HepG2 (cell line): ENCODE measurements around the gene KLHL7. TPM values are rescaled to one million over a fixed set of nuclear protein-coding genes. Genes with fewer than 3 reads are reported as not detected.

Experiments
- ATAC-seq: fragments of 200-7000 bp; cut with Tn5 transposase; 3 replicates; pipeline ENCODE4 v1.9.1; 2020; ENCODE audit warnings: mild to moderate bottlenecking, moderate library complexity
- BruUV-seq: library from RNA; stranded (reverse); fragments of 400-500 nt; replicated peaks from 2 replicates; lab custom pipeline; 2021; lab: Mats Ljungman, UMichigan
- CTCF ChIA-PET: fragments of 300-600 bp; formaldehyde crosslinking; extraction: SDS; loops from one replicate; lab custom pipeline; 2021; ENCODE audit warnings: low total read pairs, inconsistent platforms, low intra/inter-chr PET ratio; lab: Yijun Ruan, JAX
- POLR2A ChIA-PET: fragments of 350-600 bp; sonication (Branson Sonifier 250); formaldehyde crosslinking; loops from one replicate; lab custom pipeline; 2020; ENCODE audit warnings: antibody characterized with exemption, inconsistent platforms; lab: Yijun Ruan, JAX
- DNase-seq: peaks from one replicate; pipeline ENCODE4 v3.0.0-alpha.2; 2015; ENCODE audit warnings: low spot score
- FAIRE-seq: peaks from 3 replicates; lab custom pipeline; 2011; peaks lifted over from hg19 to GRCh38; lab: Jason Lieb, UNC
- H2AFZ ChIP-seq: one replicate; pipeline ENCODE4 v1.6.1; 2011; ENCODE audit warnings: low read length, inconsistent platforms
- H3K27ac ChIP-seq: fragments of 300-600 bp; 3 replicates; pipeline ENCODE4 v1.8.0; 2011; ENCODE audit warnings: mixed run types, mild to moderate bottlenecking, mixed read lengths, low read length, inconsistent platforms; ENCODE audit not compliant: insufficient read depth; ENCODE audit errors: extremely low read length
- H3K27me3 ChIP-seq, 2 experiments: fragments of 200-600 bp in 1 of 2; 2 replicates in 1 of 2; 3 replicates in 1 of 2; pipeline versions ENCODE4 v1.6.0 to v1.8.0; 2011; ENCODE audit warnings: low read length in 2 of 2, mild to moderate bottlenecking in 2 of 2, moderate library complexity in 2 of 2, inconsistent platforms in 1 of 2; ENCODE audit not compliant: insufficient read depth in 2 of 2, control insufficient read depth in 1 of 2
- H3K36me3 ChIP-seq, 2 experiments: fragments of 200-600 bp in 1 of 2; replicated peaks in 1 of 2; 2 replicates in 1 of 2; 3 replicates in 1 of 2; pipeline versions ENCODE4 v1.5.1 to v1.8.0; 2011; ENCODE audit warnings: low read length in 2 of 2, inconsistent platforms in 1 of 2; ENCODE audit not compliant: insufficient read depth in 2 of 2, control insufficient read depth in 1 of 2
- H3K4me1 ChIP-seq: 2 replicates; pipeline ENCODE4 v1.5.1; 2012; ENCODE audit warnings: low read length, inconsistent platforms; ENCODE audit not compliant: insufficient read depth
- H3K4me2 ChIP-seq: 2 replicates; pipeline ENCODE4 v1.6.0; 2011; ENCODE audit warnings: low read depth, low read length, inconsistent platforms
- H3K4me3 ChIP-seq, 3 experiments: fragments of 200-600 bp in 1 of 3; sonication (generic), shearing (Covaris generic) in 1 of 3; replicated peaks in 1 of 3; 2 replicates each; pipeline ENCODE4 v1.5.1; 2011 to 2016; ENCODE audit warnings: low read length in 3 of 3, inconsistent platforms in 2 of 3, low read depth in 2 of 3, mild to moderate bottlenecking in 2 of 3, control low read depth in 1 of 3, mixed read lengths in 1 of 3; ENCODE audit not compliant: insufficient read depth in 1 of 3
- H3K79me2 ChIP-seq: one replicate; pipeline ENCODE4 v1.6.1; 2011; ENCODE audit warnings: low read length, inconsistent platforms; ENCODE audit not compliant: insufficient read depth
- H3K9ac ChIP-seq: 2 replicates; pipeline ENCODE4 v1.6.0; 2011; ENCODE audit warnings: mild to moderate bottlenecking, low read depth, low read length, inconsistent platforms; ENCODE audit not compliant: insufficient read depth
- H3K9me3 ChIP-seq: 2 replicates; pipeline ENCODE4 v1.5.1; 2012; ENCODE audit warnings: mild to moderate bottlenecking, low read length
- H4K20me1 ChIP-seq: 2 replicates; pipeline ENCODE4 v1.6.0; 2011; ENCODE audit warnings: inconsistent platforms, mild to moderate bottlenecking, low read length, moderate library complexity; ENCODE audit not compliant: insufficient read depth
- BCLAF1 ChIP-seq: fragments of 450-650 bp; IDR thresholded peaks from 2 replicates; pipeline ENCODE4 v1.6.1; 2017; ENCODE audit warnings: mild to moderate bottlenecking
- HMGA1 ChIP-seq: sonication (generic); formaldehyde crosslinking; conservative IDR thresholded peaks from 2 replicates; pipeline ENCODE4 v1.4.0; 2020; ENCODE audit warnings: missing genetic modification reagents
- IKZF4 ChIP-seq: sonication (generic); formaldehyde crosslinking; IDR thresholded peaks from 2 replicates; pipeline ENCODE4 v1.5.1; 2020; ENCODE audit warnings: borderline replicate concordance, mild to moderate bottlenecking, low read depth, missing genetic modification reagents; ENCODE audit errors: not compliant biosample characterization
- KAT7 ChIP-seq: IDR thresholded peaks from 2 replicates; pipeline ENCODE4 v1.6.1; 2018; ENCODE audit warnings: borderline replicate concordance, missing compliant biosample characterization
- KDM3A ChIP-seq: IDR thresholded peaks from 2 replicates; pipeline ENCODE4 v1.6.1; 2018; ENCODE audit warnings: low read depth, missing compliant biosample characterization
- RERE ChIP-seq: IDR thresholded peaks from 2 replicates; pipeline ENCODE4 v1.6.1; 2016; ENCODE audit warnings: low read depth, missing genetic modification reagents, missing compliant biosample characterization
- RNF2 ChIP-seq: fragments of 450-650 bp; conservative IDR thresholded peaks from 2 replicates; pipeline ENCODE4 v1.6.1; 2016; ENCODE audit warnings: low read depth
- SALL1 ChIP-seq: sonication (generic); formaldehyde crosslinking; IDR thresholded peaks from 2 replicates; pipeline ENCODE4 v1.8.0; 2022; ENCODE audit warnings: mild to moderate bottlenecking, missing genetic modification reagents
- ZFAT ChIP-seq: sonication (generic); formaldehyde crosslinking; conservative IDR thresholded peaks from 2 replicates; pipeline ENCODE4 v1.8.1; 2023; ENCODE audit warnings: missing genetic modification reagents, inconsistent platforms
- ZNF234 ChIP-seq: sonication (generic); formaldehyde crosslinking; conservative IDR thresholded peaks from 2 replicates; pipeline ENCODE4 v1.5.1; 2020; ENCODE audit warnings: mild to moderate bottlenecking, missing genetic modification reagents
- ZNF446 ChIP-seq: sonication (generic); formaldehyde crosslinking; IDR thresholded peaks from 2 replicates; pipeline ENCODE4 v1.5.0; 2020; ENCODE audit warnings: mild to moderate bottlenecking, missing genetic modification reagents
- ZNF552 ChIP-seq: sonication (generic); formaldehyde crosslinking; IDR thresholded peaks from 2 replicates; pipeline ENCODE4 v1.9.0; 2022; ENCODE audit warnings: missing genetic modification reagents, mild to moderate bottlenecking, borderline replicate concordance
- ZNF644 ChIP-seq: IDR thresholded peaks from 2 replicates; pipeline ENCODE4 v1.6.1; 2016; ENCODE audit warnings: low read depth
- WGBS: methylation state at CpG from one replicate; pipeline ENCODE4 v1.1.6; 2017; ENCODE audit warnings: low lambda C conversion rate; 5-methylcytosine and 5-hydroxymethylcytosine counted together
- in situ Hi-C: cut with HindIII; loops from 2 replicates; pipeline ENCODE4 v1.10.0; 2017; ENCODE audit warnings: low pct_unique_long_range_greater_than_20kb; ENCODE audit not compliant: extremely low pct_ligation_motif_present
- intact Hi-C: fragments of 100-400 bp; cut with micrococcal nuclease; formaldehyde crosslinking; loops from one replicate; pipeline ENCODE4 v1.10.0; 2022; ENCODE audit not compliant: unreplicated experiment
- polyA plus RNA-seq, 8 experiments: library from polyadenylated mRNA; depleted of rRNA in 3 of 8; stranded (reverse) in 7 of 8; unstranded in 1 of 8; fragments of >200 nt; fragmentation: Illumina TruSeq in 4 of 8; extraction: Trizol in 4 of 8; gene quantifications; 2 replicates each; pipeline versions ENCODE4 v1.2.1 to v1.2.3, GENCODE V29; 2011 to 2016; ENCODE audit warnings: low read depth in 4 of 8, missing spikeins in 1 of 8, mixed read lengths in 1 of 8; ENCODE audit not compliant: insufficient read depth in 1 of 8
- total RNA-seq, 5 experiments: library from RNA; depleted of rRNA; stranded (reverse); fragments of >200 nt; fragmentation: Illumina TruSeq; extraction: Trizol; gene quantifications; 2 replicates each; pipeline ENCODE4 v1.2.3, GENCODE V29; 2016; ENCODE audit warnings: low read depth in 1 of 5

The KLHL7 gene
- total and polyA plus RNA-seq, 2 of the 13 experiments (the other 11 are each of a cell fraction or from before 2014, with no cell fraction given): 16.2 to 34.4 TPM

DNA sequence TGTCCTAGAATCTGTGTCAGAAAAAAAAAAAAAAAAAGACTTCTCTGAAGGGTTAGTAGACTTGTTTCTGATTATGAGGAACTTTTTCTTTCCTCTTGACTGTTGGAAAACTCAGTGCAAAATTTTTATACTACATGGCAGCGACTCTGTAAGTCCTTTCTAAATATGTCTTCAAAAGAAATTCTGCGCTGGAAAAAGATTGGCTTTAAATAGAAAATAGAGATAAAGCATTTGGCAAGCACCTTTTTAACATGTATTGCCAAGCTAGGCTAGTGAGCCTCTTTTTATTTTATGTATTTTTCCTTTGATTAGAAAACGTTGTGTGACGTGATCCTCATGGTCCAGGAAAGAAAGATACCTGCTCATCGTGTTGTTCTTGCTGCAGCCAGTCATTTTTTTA lies 17.9 kb downstream of the KLHL7 start:
- CTCF ChIA-PET: no interaction called here
- H3K4me3 ChIP-seq: no peak overlapping the region
- no peak overlapping the region for H3K4me2 ChIP-seq
- H3K27ac ChIP-seq: no peak overlapping the region
- no peaks in the 10 kb centered on the region for H3K4me1 ChIP-seq
- H3K36me3 ChIP-seq: peaks cover 2 to 13% of the 10 kb centered on the region in 2 experiments
- H3K9ac ChIP-seq: no peak overlapping the region
- FAIRE-seq: no peak
- no peak for TF ChIP-seq ZNF552
- TF ChIP-seq RNF2: no peak
- no peak for TF ChIP-seq KAT7
- TF ChIP-seq ZNF234: no peak
- no peak for TF ChIP-seq HMGA1 (CRISPR knock-in tag)
- no peak for TF ChIP-seq ZNF446 (CRISPR knock-in tag)
- no peak for TF ChIP-seq SALL1 (CRISPR knock-in tag)
- no peak for TF ChIP-seq IKZF4 (CRISPR knock-in tag)
- no peak for TF ChIP-seq KDM3A (CRISPR knock-in tag)
- TF ChIP-seq ZFAT (CRISPR knock-in tag): no peak
- TF ChIP-seq ZNF644: no peak
- no peak for TF ChIP-seq RERE
- no peak for TF ChIP-seq BCLAF1
- H2AFZ ChIP-seq: no peak overlapping the region
- in situ Hi-C loops (no loop called here), intact Hi-C loops (no loop called here)
- ATAC-seq: no peak
- H4K20me1 ChIP-seq: no peaks in the 10 kb centered on the region
- no peaks in the 10 kb centered on the region for H3K27me3 ChIP-seq
- POLR2A ChIA-PET: no interaction called here
- BruUV-seq: no TSS peak
- DNase-seq: no peak
- H3K79me2 ChIP-seq: no peaks in the 10 kb centered on the region
- WGBS: 84% methylated on average over 5 of the region's 5 CpGs
- H3K9me3 ChIP-seq: no peaks in the 10 kb centered on the region
